MCF 10A (cell line): ENCODE measurements around the gene CLPSL2. TPM values are rescaled to one million over a fixed set of nuclear protein-coding genes. Genes with fewer than 3 reads are reported as not detected.

ENCODE experiments used
- BruUV-seq: library from RNA; stranded (reverse); fragments of 400-500 nt; replicated peaks from 2 replicates; lab custom pipeline; 2021; lab: Mats Ljungman, UMichigan
- CTCF ChIA-PET: fragments of 300-600 bp; sonication (Branson Sonifier 250); formaldehyde crosslinking; extraction: SDS; loops from one replicate; lab custom pipeline; 2021; ENCODE audit warnings: antibody characterized with exemption, inconsistent platforms; lab: Yijun Ruan, JAX
- POLR2A ChIA-PET: fragments of 300-600, 350-650 bp; sonication (Branson Sonifier 250); formaldehyde crosslinking; extraction: SDS; loops from one replicate; lab custom pipeline; 2020; ENCODE audit warnings: antibody characterized with exemption, inconsistent platforms; lab: Yijun Ruan, JAX
- DNase-seq: peaks from one replicate; pipeline ENCODE4 v3.0.0-alpha.2; 2018; ENCODE audit not compliant: unreplicated experiment
- H3K27ac Mint-ChIP-seq: one replicate; pipeline ENCODE4 v1.8.0; 2022; ENCODE audit warnings: mild to moderate bottlenecking, low read depth, mixed read lengths; ENCODE audit not compliant: unreplicated experiment
- H3K27me3 Mint-ChIP-seq: one replicate; pipeline ENCODE4 v1.8.0; 2022; ENCODE audit warnings: mixed read lengths; ENCODE audit not compliant: insufficient read depth, unreplicated experiment
- H3K36me3 Mint-ChIP-seq: one replicate; pipeline ENCODE4 v1.8.0; 2022; ENCODE audit warnings: mild to moderate bottlenecking, moderate library complexity, mixed read lengths; ENCODE audit not compliant: insufficient read depth, unreplicated experiment
- H3K4me1 Mint-ChIP-seq: one replicate; pipeline ENCODE4 v1.8.0; 2022; ENCODE audit warnings: mixed read lengths; ENCODE audit not compliant: insufficient read depth, unreplicated experiment
- H3K4me3 Mint-ChIP-seq: one replicate; pipeline ENCODE4 v1.8.0; 2022; ENCODE audit warnings: mild to moderate bottlenecking, moderate library complexity, mixed read lengths; ENCODE audit not compliant: unreplicated experiment
- H3K9me3 Mint-ChIP-seq: one replicate; pipeline ENCODE4 v1.8.0; 2022; ENCODE audit warnings: mixed read lengths; ENCODE audit not compliant: unreplicated experiment
- intact Hi-C: fragments of 100-400 bp; cut with micrococcal nuclease; formaldehyde crosslinking; loops from 2 replicates; pipeline ENCODE4 v1.14.1; 2022
- total RNA-seq: library from RNA; stranded (reverse); gene quantifications from 2 replicates; pipeline ENCODE4 v1.2.3, GENCODE V29; 2022
- TF ChIP-seq, protein P1 (sequence below): fragments of 200-600 bp; IDR thresholded peaks from one replicate; pipeline ENCODE4 v1.8.0; 2022; ENCODE audit warnings: antibody characterized with exemption, mild to moderate bottlenecking; ENCODE audit not compliant: unreplicated experiment

The CLPSL2 gene
- total RNA-seq, 1 experiment from 2014 or later: not detected

DNA sequence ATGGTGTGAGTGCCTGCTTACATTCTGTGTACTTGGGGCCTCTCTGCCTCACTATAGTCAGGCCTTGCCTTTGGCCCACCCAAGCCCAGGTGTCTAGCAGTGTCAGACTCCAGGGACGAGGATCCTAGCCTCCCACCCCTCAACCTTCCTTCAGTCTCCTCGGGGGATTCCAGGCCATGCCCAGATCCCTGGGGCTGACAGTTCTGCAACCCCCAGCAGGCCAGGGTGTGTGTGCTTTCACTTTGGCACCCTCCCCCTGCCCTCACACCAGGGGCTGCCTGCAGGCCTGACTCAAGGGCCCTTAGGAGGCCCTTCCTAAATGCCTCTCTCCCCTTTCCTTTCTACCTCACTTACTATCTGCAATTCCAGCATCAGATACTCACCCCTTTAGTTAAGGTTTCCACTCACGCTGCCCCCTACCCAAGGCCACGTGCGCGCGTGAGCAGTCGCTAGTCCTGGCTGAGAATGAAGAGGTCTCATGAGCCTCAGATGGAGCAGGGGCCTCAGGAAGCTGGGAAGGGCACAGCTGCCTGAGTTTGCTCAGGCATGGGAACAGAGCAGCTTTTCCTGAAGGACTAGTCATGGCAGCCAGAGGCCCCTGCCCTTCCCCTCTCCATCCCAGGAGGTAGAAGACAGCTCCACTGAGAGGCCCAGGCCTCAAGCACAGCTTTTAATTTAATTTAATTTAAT, 21.6 kb downstream of the CLPSL2 start:
- Mint-ChIP-seq H3K36me3 (no peaks in the 10 kb centered on the region), H3K4me1 (no peaks in the 10 kb centered on the region), H3K27ac (no peak overlapping the region), H3K9me3 (no peaks in the 10 kb centered on the region), H3K4me3 (no peak overlapping the region), H3K27me3 (peaks cover 8% of the 10 kb centered on the region)
- CTCF ChIA-PET: no interaction called here
- intact Hi-C loops: no loop called here
- TF ChIP-seq, protein P1, sequence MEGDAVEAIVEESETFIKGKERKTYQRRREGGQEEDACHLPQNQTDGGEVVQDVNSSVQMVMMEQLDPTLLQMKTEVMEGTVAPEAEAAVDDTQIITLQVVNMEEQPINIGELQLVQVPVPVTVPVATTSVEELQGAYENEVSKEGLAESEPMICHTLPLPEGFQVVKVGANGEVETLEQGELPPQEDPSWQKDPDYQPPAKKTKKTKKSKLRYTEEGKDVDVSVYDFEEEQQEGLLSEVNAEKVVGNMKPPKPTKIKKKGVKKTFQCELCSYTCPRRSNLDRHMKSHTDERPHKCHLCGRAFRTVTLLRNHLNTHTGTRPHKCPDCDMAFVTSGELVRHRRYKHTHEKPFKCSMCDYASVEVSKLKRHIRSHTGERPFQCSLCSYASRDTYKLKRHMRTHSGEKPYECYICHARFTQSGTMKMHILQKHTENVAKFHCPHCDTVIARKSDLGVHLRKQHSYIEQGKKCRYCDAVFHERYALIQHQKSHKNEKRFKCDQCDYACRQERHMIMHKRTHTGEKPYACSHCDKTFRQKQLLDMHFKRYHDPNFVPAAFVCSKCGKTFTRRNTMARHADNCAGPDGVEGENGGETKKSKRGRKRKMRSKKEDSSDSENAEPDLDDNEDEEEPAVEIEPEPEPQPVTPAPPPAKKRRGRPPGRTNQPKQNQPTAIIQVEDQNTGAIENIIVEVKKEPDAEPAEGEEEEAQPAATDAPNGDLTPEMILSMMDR: no peak
- no TSS peak for BruUV-seq
- POLR2A ChIA-PET: interaction anchor here (0.6 to 3.8 kb wide), 2 partner anchors 11 to 16 kb away, joined by 3 to 12 read pairs; no protein-coding TSS in a partner anchor
- no peak for DNase-seq

DNA sequence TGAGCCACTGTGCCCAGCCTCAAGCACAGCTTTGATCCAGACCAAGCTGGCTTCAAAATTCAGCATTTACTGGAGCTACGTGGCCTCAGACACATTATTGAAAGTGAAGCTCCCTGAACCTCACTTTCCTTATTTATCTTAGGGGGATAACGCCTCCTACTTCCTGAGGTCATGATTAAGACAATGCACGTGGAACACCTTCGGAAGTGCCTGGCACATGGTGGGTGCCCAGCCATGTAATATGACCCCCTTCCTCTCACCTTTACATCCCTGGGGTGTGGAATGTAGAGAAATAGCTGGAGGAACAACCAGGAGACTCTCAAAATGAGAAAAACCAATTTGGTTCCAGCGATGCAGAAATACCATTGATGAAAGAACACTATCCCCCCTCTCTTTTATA, 22.3 kb downstream of the CLPSL2 start:
- Mint-ChIP-seq H3K4me1 (no peaks in the 10 kb centered on the region), H3K4me3 (no peak overlapping the region), H3K27me3 (peaks cover under 1% of the 10 kb centered on the region), H3K36me3 (no peaks in the 10 kb centered on the region), H3K27ac (no peak overlapping the region), H3K9me3 (no peaks in the 10 kb centered on the region)
- CTCF ChIA-PET: no interaction called here
- BruUV-seq: no TSS peak
- POLR2A ChIA-PET: interaction anchor here (0.6 to 3.8 kb wide), 2 partner anchors 12 to 15 kb away, joined by 3 to 12 read pairs; no protein-coding TSS in a partner anchor
- intact Hi-C loops: no loop called here
- TF ChIP-seq, protein P1: no peak
- no peak for DNase-seq

DNA sequence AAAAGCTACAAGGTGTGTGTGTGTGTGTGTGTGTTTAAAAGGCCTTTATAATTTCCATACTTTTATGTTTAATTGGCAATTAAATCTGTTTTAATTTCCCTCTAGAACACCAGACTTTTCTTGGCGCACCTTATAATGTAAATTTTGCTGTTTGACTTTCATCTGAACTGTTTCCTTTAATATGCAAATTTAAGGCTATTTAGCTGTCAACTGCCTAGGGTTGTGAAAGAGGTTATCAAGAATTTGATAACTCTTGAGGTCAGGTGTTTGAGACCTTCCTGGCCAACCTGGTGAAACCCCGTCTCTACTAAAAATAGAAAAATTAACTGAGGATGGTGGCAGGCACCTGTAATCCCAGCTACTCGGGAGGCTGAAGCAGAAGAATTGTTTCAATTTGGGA, 24.8 kb downstream of the CLPSL2 start:
- intact Hi-C loops: no loop called here
- no TSS peak for BruUV-seq
- no peak for DNase-seq
- H3K27me3 Mint-ChIP-seq: peaks cover 6% of the 10 kb centered on the region
- TF ChIP-seq, protein P1: no peak
- H3K4me3 Mint-ChIP-seq: no peak overlapping the region
- ChIA-PET POLR2A (no interaction called here), CTCF (no interaction called here)
- H3K9me3 Mint-ChIP-seq: no peaks in the 10 kb centered on the region
- H3K27ac Mint-ChIP-seq: no peak overlapping the region
- H3K36me3 Mint-ChIP-seq: no peaks in the 10 kb centered on the region
- no peaks in the 10 kb centered on the region for H3K4me1 Mint-ChIP-seq

DNA sequence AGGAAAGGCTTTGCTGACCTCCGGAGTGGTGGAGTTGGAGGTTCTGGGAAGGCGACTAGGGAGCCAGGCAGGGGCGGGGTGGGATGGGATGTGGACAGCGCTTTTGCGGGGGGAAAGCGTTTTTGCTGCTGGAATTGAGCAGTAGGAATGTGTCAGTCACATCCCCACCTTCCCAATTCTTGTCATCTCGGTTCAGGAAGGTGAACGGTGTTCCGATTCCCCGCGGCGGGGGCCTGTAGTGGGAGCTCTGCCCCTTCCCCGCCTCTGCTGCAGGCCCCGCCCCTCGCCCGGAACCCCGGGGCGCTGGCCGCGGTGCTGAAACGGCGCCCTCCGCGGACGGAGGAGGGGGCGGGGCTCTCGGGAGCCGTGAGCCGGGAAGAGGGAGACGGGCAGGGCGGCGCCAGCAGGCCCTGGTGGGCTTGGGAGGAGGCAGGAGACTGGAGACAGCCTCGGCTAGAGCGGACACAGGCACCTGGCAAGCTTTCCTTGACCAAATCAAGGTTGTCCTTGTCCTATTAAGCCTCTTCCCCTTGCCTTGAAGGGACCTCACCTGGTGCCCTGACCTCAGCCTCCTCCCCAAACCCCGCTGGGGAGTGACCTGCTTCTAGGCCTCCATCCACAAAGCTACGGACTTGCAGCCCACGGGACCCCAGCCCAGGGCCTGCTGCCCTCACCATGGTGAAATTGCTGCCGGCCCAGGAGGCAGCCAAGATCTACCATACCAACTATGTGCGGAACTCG, 28.8 kb downstream of the CLPSL2 start, which contains the start of gene LHFPL5:
Gene LHFPL5 (plus strand): TSS at position 357 of the 741 bp plus-strand sequence. CDS start 319 bp downstream, at position 676.
- Mint-ChIP-seq H3K4me3 (peak within 1 kb of the TSS; percentile 57), H3K27me3 (peaks cover 13% of the 10 kb centered on the region), H3K9me3 (no peaks in the 10 kb centered on the region), H3K27ac (no peak within 1 kb of the TSS), H3K4me1 (no peaks in the 10 kb centered on the region), H3K36me3 (no peaks in the 10 kb centered on the region)
- DNase-seq: peak; percentile 54
- intact Hi-C loops: no loop called here
- POLR2A ChIA-PET: no interaction called here
- TF ChIP-seq, protein P1: no peak
- BruUV-seq: no TSS peak
- CTCF ChIA-PET: interaction anchor here (0.7 kb wide), 1 partner anchor 46 kb away, joined by 3 read pairs; no protein-coding TSS in a partner anchor
